Thymus (tissue), 14 donors: ENCODE results near the gene PLVAP. TPM values are rescaled to one million over a fixed set of nuclear protein-coding genes. Genes with fewer than 3 reads are reported as not detected.

ENCODE experiments used
- DNase-seq, 9 donors: peaks; one replicate each; pipeline ENCODE4 v3.0.0-alpha.2; 2013; ENCODE audit warnings: low spot score in 9 of 9, low read depth in 6 of 9, missing footprints in 1 of 9
- H3K27ac ChIP-seq, 2 donors: one replicate each; pipeline ENCODE4 v1.5.1; 2013; ENCODE audit warnings: control low read depth in 1 of 2, low read depth in 1 of 2, low read length in 1 of 2, mild to moderate bottlenecking in 1 of 2, moderate library complexity in 1 of 2
- H3K27me3 ChIP-seq, 2 donors: one replicate each; pipeline ENCODE4 v1.5.1; 2013; ENCODE audit warnings: low read length in 1 of 2; ENCODE audit not compliant: control insufficient read depth in 2 of 2, insufficient read depth in 1 of 2
- H3K36me3 ChIP-seq, 2 donors: one replicate each; pipeline ENCODE4 v1.5.1; 2013; ENCODE audit warnings: low read length in 1 of 2, mild to moderate bottlenecking in 1 of 2, moderate library complexity in 1 of 2; ENCODE audit not compliant: control insufficient read depth in 2 of 2, insufficient read depth in 2 of 2
- H3K4me1 ChIP-seq, 2 donors: one replicate each; pipeline ENCODE4 v1.5.1; 2013; ENCODE audit warnings: low read length in 2 of 2; ENCODE audit not compliant: control insufficient read depth in 2 of 2, insufficient read depth in 2 of 2
- H3K4me3 ChIP-seq, 2 donors: one replicate each; pipeline ENCODE4 v1.5.1; 2013; ENCODE audit warnings: low read length in 2 of 2, control low read depth in 1 of 2, mild to moderate bottlenecking in 1 of 2
- H3K9me3 ChIP-seq, 2 donors: one replicate each; pipeline ENCODE4 v1.5.1; 2013; ENCODE audit warnings: low read length in 1 of 2, mild to moderate bottlenecking in 1 of 2; ENCODE audit not compliant: control insufficient read depth in 2 of 2, insufficient read depth in 1 of 2
- WGBS: extraction: QIAGEN DNeasy Blood & Tissue Kit; methylation state at CpG from one replicate; pipeline ENCODE4 v1.1.7; 2013; 5-methylcytosine and 5-hydroxymethylcytosine counted together
- long read RNA-seq, 10 donors: transcript quantifications; one replicate each; lab custom pipeline, GENCODE V29; 2026
- polyA plus RNA-seq: library from polyadenylated mRNA; stranded (reverse); fragments of 200-250 nt; gene quantifications from one replicate; pipeline ENCODE4 v1.2.3, GENCODE V29; 2013
- total RNA-seq: library from RNA; stranded (reverse); fragments of 120-200 nt; gene quantifications from one replicate; pipeline ENCODE4 v1.2.4, GENCODE V29; 2013
- donor health status: healthy.

Gene PLVAP, protein sequence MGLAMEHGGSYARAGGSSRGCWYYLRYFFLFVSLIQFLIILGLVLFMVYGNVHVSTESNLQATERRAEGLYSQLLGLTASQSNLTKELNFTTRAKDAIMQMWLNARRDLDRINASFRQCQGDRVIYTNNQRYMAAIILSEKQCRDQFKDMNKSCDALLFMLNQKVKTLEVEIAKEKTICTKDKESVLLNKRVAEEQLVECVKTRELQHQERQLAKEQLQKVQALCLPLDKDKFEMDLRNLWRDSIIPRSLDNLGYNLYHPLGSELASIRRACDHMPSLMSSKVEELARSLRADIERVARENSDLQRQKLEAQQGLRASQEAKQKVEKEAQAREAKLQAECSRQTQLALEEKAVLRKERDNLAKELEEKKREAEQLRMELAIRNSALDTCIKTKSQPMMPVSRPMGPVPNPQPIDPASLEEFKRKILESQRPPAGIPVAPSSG
- total RNA-seq (11.7 TPM), polyA plus RNA-seq (57.1 TPM)
- long read RNA-seq, donor 1, partial matches to known transcripts = 0 of 2 reads
- long read RNA-seq, donor 1, other reads (novel, unspliced or antisense) = 0 of 2 reads
- long read RNA-seq, donor 2, transcript PLVAP-201 (6 exons, 2,305 nt) = major isoform, 18 of 359 reads
- long read RNA-seq, donor 2, partial matches to known transcripts = 330 of 359 reads
- long read RNA-seq, donor 2, other reads (novel, unspliced or antisense) = 11 of 359 reads
- long read RNA-seq, donor 3, transcript PLVAP-201 (6 exons, 2,305 nt) = major isoform, 6 of 6 reads
- long read RNA-seq, donor 3, partial matches to known transcripts = 0 of 6 reads
- long read RNA-seq, donor 3, other reads (novel, unspliced or antisense) = 0 of 6 reads
- long read RNA-seq, donor 4, partial matches to known transcripts = 0 of 3 reads
- long read RNA-seq, donor 4, other reads (novel, unspliced or antisense) = 0 of 3 reads
- long read RNA-seq, donor 5, transcript PLVAP-201 (6 exons, 2,305 nt) = major isoform, 22 of 35 reads
- long read RNA-seq, donor 5, partial matches to known transcripts = 13 of 35 reads
- long read RNA-seq, donor 5, other reads (novel, unspliced or antisense) = 0 of 35 reads
- long read RNA-seq, donor 6, transcript PLVAP-201 (6 exons, 2,305 nt) = major isoform, 13 of 13 reads
- long read RNA-seq, donor 6, partial matches to known transcripts = 0 of 13 reads
- long read RNA-seq, donor 6, other reads (novel, unspliced or antisense) = 0 of 13 reads
- long read RNA-seq, donor 7 = 0 reads
- long read RNA-seq, donor 8, transcript PLVAP-201 (6 exons, 2,305 nt) = major isoform, 7 of 14 reads
- long read RNA-seq, donor 8, partial matches to known transcripts = 0 of 14 reads
- long read RNA-seq, donor 8, other reads (novel, unspliced or antisense) = 7 of 14 reads
- long read RNA-seq, donor 9, partial matches to known transcripts = 0 of 4 reads
- long read RNA-seq, donor 9, other reads (novel, unspliced or antisense) = 0 of 4 reads
- long read RNA-seq, donor 10, transcript PLVAP-201 (6 exons, 2,305 nt) = major isoform, 15 of 28 reads
- long read RNA-seq, donor 10, partial matches to known transcripts = 13 of 28 reads
- long read RNA-seq, donor 10, other reads (novel, unspliced or antisense) = 0 of 28 reads

DNA sequence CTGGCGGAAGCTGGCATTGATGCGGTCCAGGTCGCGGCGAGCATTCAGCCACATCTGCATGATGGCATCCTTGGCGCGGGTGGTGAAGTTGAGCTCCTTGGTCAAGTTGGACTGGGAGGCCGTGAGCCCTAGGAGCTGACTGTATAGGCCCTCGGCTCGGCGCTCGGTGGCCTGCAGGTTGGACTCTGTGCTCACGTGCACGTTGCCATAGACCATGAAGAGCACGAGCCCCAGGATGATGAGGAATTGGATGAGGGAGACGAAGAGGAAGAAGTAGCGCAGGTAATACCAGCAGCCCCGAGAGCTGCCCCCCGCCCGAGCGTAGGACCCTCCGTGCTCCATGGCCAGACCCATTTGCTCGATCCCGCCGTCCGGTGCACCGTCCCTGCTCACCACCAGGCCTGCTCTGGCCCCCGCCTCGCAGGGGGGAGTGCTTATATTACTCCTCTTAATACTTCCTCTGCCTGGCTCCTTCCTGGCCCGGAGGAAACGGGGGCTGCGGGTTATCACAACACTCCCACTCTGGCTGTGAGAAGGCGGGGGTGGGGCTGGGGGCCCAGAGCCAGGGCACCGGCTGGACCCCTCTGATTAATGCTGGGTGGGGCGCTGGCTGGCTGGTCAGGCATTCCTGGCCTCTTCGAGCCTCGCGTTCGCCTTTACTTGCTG is at the start of gene PLVAP:
Gene PLVAP (minus strand): TSS at position 408 of the 666 bp plus-strand sequence. CDS start 54 bp downstream, at position 354.
- H3K4me1 ChIP-seq = peaks cover 0 to 28% of the 10 kb centered on the region in 2 donors
- H3K36me3 ChIP-seq = no peaks in the 10 kb centered on the region
- peaks cover 0 to 3% of the 10 kb centered on the region in 2 donors for H3K9me3 ChIP-seq
- H3K27ac ChIP-seq = no peak within 1 kb of the TSS
- no peak for DNase-seq
- H3K4me3 ChIP-seq = no peak within 1 kb of the TSS
- WGBS = 58% methylated on average over 39 of the region's 39 CpGs
- H3K27me3 ChIP-seq = peaks cover 2 to 12% of the 10 kb centered on the region in 2 donors

DNA sequence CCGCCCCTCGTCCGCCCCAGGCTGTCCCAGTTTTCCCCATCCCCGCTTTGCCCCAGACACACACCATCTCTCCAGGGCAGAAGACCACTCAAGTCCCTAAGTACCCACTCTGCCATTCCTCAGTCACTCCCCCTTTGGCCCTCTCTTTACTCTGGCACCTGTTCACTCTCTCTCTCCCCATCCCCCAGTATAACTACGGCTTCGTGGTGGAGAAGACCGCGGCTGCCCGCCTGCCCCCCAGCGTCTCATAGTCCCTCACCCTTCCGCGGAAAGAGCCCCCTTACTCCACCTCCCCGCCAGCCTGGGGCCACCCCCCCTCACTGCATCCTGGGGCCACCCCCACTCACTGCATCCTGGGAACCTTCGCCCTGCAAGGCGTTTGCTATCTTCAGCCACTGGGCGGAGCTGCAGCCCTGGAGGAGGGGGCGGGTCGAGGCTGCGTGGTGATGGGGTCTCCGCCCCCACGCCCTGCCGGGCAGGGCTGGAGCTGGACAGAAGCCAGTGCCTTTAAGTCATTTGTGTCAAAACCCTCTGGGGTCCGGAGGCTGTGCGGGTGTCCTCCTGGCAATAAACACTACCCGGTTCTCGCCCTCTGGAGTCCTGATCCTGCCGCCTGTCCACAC is 47.7 kb upstream of the PLVAP start:
- Histone ChIP-seq H3K9me3 (peaks cover 0 to 5% of the 10 kb centered on the region in 2 donors), H3K4me3 (no peak overlapping the region), H3K4me1 (peaks cover 10 to 18% of the 10 kb centered on the region in 2 donors), H3K27me3 (no peaks in the 10 kb centered on the region), H3K27ac (no peak overlapping the region), H3K36me3 (peaks cover 9 to 11% of the 10 kb centered on the region in 2 donors)
- 30% methylated on average over 27 of the region's 27 CpGs for WGBS
- DNase-seq = peak in 2 of 9 donors; percentile 47 to 68

DNA sequence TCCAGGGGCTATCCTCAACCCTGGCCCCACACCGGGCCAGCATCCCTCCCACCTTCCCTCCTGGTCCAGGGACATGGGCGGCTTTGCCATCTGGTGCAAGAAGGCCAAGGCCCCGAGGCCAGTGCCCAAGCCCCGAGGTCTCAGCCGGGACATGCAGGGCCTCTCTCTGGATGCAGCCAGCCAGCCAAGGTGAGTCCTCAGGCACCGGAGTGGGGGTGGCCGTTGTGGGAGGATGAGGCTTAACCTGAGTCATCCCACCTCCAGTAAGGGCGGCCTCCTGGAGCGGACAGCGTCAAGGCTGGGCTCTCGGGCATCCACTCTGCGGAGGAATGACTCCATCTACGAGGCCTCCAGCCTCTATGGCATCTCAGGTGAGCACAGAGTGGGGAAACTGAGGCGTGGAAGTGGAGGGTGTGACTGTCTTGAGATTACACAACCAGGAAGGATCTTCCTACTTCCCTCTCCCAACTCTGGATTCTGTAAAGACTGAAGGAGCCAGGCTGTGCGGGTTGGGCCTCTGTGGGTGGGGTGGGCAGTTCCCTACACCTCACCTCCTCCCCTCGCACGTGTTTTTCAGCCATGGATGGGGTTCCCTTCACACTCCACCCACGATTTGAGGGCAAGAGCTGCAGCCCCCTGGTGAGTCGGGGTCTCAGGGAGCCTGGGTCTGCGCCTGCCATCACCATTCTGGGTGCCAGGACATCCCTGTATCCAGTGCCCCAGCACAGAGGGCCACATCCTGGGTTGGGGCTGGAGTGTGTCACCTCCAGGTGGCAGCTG is 46.5 kb upstream of the PLVAP start:
- WGBS = 98% methylated on average over 20 of the region's 20 CpGs
- peaks cover 0 to 5% of the 10 kb centered on the region in 2 donors for H3K9me3 ChIP-seq
- H3K4me3 ChIP-seq = no peak overlapping the region
- H3K27me3 ChIP-seq = no peaks in the 10 kb centered on the region
- DNase-seq = no peak
- H3K27ac ChIP-seq = no peak overlapping the region
- H3K4me1 ChIP-seq = peaks cover 14 to 24% of the 10 kb centered on the region in 2 donors
- H3K36me3 ChIP-seq = peaks cover 9 to 11% of the 10 kb centered on the region in 2 donors

DNA sequence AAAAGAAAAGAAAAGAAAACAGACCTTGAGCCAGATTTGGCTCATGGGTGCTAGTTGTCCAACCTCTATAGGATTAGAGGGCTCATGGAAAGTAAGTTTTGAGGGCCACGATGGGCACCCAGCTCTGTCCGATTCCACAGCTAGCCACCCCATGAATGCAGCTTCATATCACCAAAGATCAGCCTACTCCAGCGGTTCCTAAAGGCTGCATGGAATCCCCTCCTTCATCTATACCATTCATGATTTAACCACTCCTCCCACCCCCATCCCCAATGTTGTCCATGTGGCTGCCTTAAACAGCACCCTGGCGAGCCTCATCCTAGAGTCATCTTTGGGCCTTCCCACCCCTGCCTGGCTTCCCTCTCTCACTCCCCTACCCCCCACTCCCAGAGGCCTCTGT is 44.8 kb upstream of the PLVAP start:
- no peak for DNase-seq
- Histone ChIP-seq H3K27ac (no peak overlapping the region), H3K4me1 (peaks cover 14 to 24% of the 10 kb centered on the region in 2 donors), H3K4me3 (no peak overlapping the region), H3K27me3 (no peaks in the 10 kb centered on the region), H3K36me3 (peaks cover 9 to 11% of the 10 kb centered on the region in 2 donors), H3K9me3 (peaks cover 0 to 5% of the 10 kb centered on the region in 2 donors)
- WGBS = 97% methylated on average over 4 of the region's 4 CpGs

DNA sequence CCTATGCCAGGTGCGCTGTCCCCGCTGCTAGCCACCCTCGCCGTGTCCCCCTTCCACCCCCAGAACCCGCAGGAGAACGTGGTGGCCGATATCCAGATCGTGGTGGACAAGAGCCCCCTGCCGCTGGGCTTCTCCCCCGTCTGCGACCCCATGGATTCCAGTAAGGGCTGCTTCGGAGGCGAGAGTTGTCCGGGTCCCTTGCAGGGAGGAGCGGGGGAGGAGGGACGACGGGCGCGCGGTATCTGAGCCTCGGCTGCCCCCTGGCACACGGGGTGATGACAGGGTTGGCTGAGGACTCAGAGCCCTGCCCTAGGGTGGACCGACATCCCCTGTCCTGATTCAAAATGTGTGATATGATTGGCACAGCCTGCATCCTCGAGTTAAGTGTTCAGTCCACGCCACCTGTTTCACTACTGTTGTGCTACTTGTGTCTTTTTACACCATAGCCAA is 43.4 kb upstream of the PLVAP start:
- no peaks in the 10 kb centered on the region for H3K27me3 ChIP-seq
- 5% methylated on average over 25 of the region's 25 CpGs for WGBS
- H3K27ac ChIP-seq = peak overlapping the region in 1 of 2 donors; percentile 25
- peak in 1 of 9 donors; percentile 36 for DNase-seq
- H3K36me3 ChIP-seq = peaks cover 9 to 11% of the 10 kb centered on the region in 2 donors
- peaks cover 14 to 24% of the 10 kb centered on the region in 2 donors for H3K4me1 ChIP-seq
- H3K9me3 ChIP-seq = peaks cover 0 to 5% of the 10 kb centered on the region in 2 donors
- H3K4me3 ChIP-seq = peak overlapping the region; percentile 68 to 86

DNA sequence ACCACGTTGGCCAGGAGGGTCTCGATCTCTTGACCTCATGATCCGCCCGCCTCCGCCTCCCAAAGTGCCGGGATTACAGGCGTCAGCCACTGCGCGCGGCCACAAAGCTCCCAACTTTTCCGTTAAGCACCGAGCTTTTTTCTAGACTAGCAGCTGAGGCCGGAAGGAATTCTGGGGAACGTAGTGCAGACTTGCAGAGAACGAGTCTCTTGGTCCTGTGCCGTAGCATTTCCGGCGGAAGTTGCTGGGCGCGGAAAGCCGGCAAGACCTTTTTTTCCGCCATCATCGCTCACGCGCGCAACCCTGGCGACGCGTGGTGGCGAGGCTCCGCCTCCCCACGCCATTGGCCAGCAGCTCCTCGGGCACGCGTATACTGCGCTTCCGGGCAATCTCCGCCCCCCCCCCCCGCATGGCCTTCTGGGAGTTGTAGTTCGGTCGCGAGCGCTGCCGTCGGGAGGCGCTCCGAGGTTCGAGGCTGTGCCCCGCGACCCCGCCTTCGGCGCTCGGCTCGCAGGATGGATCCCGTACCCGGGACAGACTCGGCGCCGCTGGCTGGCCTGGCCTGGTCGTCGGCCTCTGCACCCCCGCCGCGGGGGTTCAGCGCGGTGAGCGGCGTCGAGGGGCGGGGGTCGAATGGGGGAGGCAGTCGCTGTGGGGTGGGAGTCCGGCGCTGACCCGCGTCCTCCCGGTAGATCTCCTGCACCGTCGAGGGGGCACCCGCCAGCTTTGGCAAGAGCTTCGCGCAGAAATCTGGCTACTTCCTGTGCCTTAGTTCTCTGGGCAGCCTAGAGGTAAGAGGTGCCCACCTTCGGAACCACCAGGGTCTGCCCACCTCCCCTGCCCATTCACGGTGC is 42.7 kb upstream of the PLVAP start, which contains the start of gene MVB12A:
Gene MVB12A (plus strand): TSS at position 427 of the 854 bp plus-strand sequence. CDS start 89 bp downstream, at position 516.
- peaks cover 14 to 21% of the 10 kb centered on the region in 2 donors for H3K4me1 ChIP-seq
- peak; percentile 96 to 100 (median 99) for DNase-seq
- H3K27ac ChIP-seq = peak within 1 kb of the TSS; percentile 78 to 87
- H3K9me3 ChIP-seq = peaks cover 0 to 5% of the 10 kb centered on the region in 2 donors
- no peaks in the 10 kb centered on the region for H3K27me3 ChIP-seq
- WGBS = under 1% methylated on average over 85 of the region's 85 CpGs
- peak within 1 kb of the TSS; percentile 68 to 86 for H3K4me3 ChIP-seq
- peaks cover 9 to 11% of the 10 kb centered on the region in 2 donors for H3K36me3 ChIP-seq
